Measurements from ENCODE around the gene HDAC10. TPM values are rescaled to one million over a fixed set of nuclear protein-coding genes. Genes with fewer than 3 reads are reported as not detected.
A peak's percentile ranks its signal among the peaks of the same experiment; 100 is the strongest.

HDAC10 gene
- total RNA-seq, 6 donors from 2014 or later = 33.0 to 202 (median 53.1) TPM

DNA sequence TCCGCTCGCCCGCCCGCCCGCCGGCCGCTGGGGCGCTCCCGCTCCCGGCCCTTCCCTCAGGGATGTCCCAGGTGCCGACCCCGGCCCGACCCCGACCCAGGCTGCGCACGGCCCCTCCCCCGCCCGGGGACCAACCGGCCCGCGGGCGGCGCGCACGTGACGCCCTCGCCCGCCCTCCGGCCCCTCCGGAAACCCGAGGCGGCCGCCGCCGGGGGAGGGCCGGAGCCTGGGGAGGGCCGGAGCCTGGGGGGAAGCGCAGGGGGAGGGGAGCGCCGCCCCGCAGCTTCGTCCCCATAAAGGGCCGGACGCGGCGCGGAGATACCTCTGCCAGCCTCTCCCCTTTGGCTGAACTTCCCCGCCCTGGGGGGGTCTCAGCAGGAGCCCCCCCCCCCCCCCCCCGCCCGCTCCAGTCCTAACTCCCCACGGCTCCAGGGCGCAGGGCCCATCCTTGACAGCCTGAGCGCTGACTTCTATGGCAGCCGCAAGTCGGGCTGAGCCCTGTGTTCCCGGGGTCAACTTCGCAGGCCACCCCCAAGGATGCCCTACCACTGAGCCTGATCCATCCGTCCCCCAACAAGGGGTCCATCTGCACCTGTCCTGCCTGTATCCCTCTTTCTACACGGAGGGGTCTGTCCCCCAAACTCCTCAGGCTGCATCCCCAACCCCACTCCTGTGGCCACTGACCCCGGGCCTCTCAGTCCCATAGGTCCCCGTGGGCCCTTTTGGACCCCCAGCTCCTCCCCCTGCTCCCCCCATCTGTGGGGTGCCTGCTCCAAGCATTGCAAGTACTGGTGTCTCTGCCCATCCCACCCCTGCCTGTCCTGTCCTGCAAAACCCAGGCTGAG, 10.8 kb upstream of the HDAC10 start, which contains the start of gene MAPK12:
Gene MAPK12 (minus strand): TSS at position 69 of the 845 bp plus-strand sequence. CDS start 174 bp downstream, outside the sequence.
- Histone ChIP-seq H3K9me3 (no peaks in the 10 kb centered on the region), H3K27ac (peak within 1 kb of the TSS in 3 of 4 donors; percentile 15 to 70 (median 42)), H3K36me3 (peaks cover 0 to 3% (median 0%) of the 10 kb centered on the region in 4 donors), H3K4me1 (peaks cover 16 to 35% (median 18%) of the 10 kb centered on the region in 4 donors), H3K27me3 (peaks cover 0 to 13% (median 2%) of the 10 kb centered on the region in 4 donors), H3K4me3 (peak within 1 kb of the TSS; percentile 56 to 67 (median 62))
- ATAC-seq (ENCODE audit: low FRiP score in 2 of 2) = no peak
- DNase-seq = peak in 1 of 2 donors; percentile 89
- TF ChIP-seq, protein P1, sequence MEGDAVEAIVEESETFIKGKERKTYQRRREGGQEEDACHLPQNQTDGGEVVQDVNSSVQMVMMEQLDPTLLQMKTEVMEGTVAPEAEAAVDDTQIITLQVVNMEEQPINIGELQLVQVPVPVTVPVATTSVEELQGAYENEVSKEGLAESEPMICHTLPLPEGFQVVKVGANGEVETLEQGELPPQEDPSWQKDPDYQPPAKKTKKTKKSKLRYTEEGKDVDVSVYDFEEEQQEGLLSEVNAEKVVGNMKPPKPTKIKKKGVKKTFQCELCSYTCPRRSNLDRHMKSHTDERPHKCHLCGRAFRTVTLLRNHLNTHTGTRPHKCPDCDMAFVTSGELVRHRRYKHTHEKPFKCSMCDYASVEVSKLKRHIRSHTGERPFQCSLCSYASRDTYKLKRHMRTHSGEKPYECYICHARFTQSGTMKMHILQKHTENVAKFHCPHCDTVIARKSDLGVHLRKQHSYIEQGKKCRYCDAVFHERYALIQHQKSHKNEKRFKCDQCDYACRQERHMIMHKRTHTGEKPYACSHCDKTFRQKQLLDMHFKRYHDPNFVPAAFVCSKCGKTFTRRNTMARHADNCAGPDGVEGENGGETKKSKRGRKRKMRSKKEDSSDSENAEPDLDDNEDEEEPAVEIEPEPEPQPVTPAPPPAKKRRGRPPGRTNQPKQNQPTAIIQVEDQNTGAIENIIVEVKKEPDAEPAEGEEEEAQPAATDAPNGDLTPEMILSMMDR (IDR thresholded peaks at IDR 0.05) = no peak
- TF ChIP-seq EP300 (IDR thresholded peaks at IDR 0.05) (no peak), POLR2A (IDR thresholded peaks at IDR 0.05) (no peak), POLR2AphosphoS5 (IDR thresholded peaks at IDR 0.05) (no peak)
- WGBS, 2 donors = 13% methylated on average over 14 of the region's 61 CpGs; no CpG with 5 or more reads in 1 of the 2 donors

DNA sequence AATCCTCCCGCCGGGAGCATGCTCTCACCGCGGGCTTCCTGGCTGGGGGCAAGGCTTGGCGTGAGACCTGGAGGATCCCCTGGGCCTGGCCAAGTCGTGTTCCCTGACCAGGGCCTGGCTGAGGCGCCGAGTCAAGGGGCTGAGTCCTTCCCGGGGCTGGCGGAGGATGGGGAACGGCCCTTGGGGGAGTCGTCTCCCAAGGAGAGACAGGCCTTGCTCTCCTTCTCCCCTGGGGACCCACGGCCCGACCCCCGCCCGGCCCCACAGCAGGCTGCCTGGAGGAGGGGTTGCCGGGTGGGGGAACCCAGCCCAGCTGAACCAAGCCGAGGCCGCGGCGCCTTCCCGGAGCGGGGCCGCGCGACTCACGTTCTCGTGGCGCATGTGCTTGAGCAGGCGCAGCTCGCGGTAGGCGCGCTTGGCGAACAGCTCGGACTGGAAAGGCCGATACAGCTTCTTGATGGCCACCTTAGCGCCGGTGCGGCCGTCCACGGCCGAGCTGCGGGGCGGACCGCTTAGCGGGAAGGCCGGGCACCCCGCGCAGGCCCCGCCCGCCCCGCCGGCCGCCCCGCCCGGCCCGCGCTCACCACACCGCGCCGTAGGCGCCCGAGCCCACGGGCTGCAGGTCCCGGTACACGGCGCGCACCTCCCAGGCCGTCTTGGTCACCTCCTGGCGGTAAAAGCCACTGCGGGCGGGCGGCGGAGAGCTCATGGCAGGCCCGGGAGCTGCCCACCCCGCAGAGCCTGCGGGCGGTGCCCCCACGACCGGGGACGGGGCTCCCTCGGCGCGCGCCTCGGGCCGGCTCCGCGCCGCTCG, 9.9 kb upstream of the HDAC10 start:
- 0% methylated on average over 10 of the region's 92 CpGs; no CpG with 5 or more reads in 1 of the 2 donors for WGBS, 2 donors
- TF ChIP-seq EP300 (IDR thresholded peaks at IDR 0.05) (no peak), POLR2AphosphoS5 (IDR thresholded peaks at IDR 0.05) (no peak), POLR2A (IDR thresholded peaks at IDR 0.05) (no peak)
- TF ChIP-seq, protein P1 (IDR thresholded peaks at IDR 0.05) = no peak
- Histone ChIP-seq H3K4me1 (peaks cover 16 to 35% (median 18%) of the 10 kb centered on the region in 4 donors), H3K27ac (peak overlapping the region in 3 of 4 donors; percentile 15 to 70 (median 42)), H3K4me3 (peak overlapping the region; percentile 56 to 67 (median 62)), H3K27me3 (peaks cover 0 to 13% (median 2%) of the 10 kb centered on the region in 4 donors), H3K36me3 (peaks cover 0 to 3% (median 0%) of the 10 kb centered on the region in 4 donors), H3K9me3 (no peaks in the 10 kb centered on the region)
- peak in 1 of 2 donors; percentile 7 for ATAC-seq (ENCODE audit: low FRiP score in 2 of 2)
- peak in 1 of 2 donors; percentile 91 for DNase-seq

DNA sequence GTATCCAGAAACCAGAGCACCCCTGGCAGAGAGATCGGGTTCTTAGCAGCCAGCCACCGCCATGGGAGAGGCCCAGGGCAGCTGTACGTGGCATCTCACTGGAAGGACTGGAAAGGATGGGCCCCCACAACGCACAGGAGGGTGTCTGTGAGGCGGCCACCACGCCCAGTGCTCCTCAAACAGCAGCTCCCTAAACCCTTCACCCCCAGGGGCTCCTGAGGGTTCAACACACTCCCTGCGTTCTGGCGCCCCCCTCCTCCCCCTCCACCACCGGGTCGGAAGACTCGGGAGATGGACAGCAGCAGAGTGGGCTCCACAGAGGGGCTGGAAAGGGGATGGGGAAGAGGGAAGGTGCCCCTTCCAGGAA, 9.4 kb upstream of the HDAC10 start:
- H3K4me1 ChIP-seq = peaks cover 16 to 35% (median 18%) of the 10 kb centered on the region in 4 donors
- H3K9me3 ChIP-seq = no peaks in the 10 kb centered on the region
- TF ChIP-seq EP300 (IDR thresholded peaks at IDR 0.05) (no peak), POLR2AphosphoS5 (IDR thresholded peaks at IDR 0.05) (no peak)
- peaks cover 0 to 13% (median 2%) of the 10 kb centered on the region in 4 donors for H3K27me3 ChIP-seq
- H3K27ac ChIP-seq = peak overlapping the region in 3 of 4 donors; percentile 15 to 70 (median 42)
- ATAC-seq (ENCODE audit: low FRiP score in 2 of 2) (no peak), DNase-seq (no peak)
- 34 to 41% methylated on average over 9 to 10 of the region's 11 CpGs for WGBS, 2 donors
- H3K4me3 ChIP-seq = peak overlapping the region; percentile 56 to 67 (median 62)
- peaks cover 0 to 3% (median 0%) of the 10 kb centered on the region in 4 donors for H3K36me3 ChIP-seq

DNA sequence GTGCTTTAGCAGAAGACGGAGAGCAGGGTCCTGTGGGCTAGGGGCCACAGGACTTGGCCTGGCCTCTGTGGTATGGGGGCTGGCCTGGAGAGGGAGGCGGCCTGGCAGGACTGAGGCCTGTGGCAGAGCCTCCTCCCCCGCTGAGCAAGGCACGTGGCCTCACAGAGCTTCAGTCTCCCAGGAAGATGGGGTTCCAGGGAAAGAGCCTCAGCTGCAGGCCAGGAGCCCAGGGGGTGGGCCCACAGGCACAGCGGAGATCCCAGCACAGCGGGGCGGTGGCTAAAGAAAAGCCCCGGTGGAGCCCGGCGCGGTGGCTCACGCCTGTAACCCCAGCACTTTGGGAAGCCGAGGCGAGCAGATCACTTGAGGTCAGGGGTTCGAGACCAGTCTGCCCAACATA, 8.2 kb upstream of the HDAC10 start:
- ATAC-seq (ENCODE audit: low FRiP score in 2 of 2) (no peak), DNase-seq (no peak)
- peaks cover 0 to 13% (median 2%) of the 10 kb centered on the region in 4 donors for H3K27me3 ChIP-seq
- peaks cover 16 to 35% (median 18%) of the 10 kb centered on the region in 4 donors for H3K4me1 ChIP-seq
- H3K9me3 ChIP-seq = no peaks in the 10 kb centered on the region
- H3K36me3 ChIP-seq = peaks cover 0 to 3% (median 0%) of the 10 kb centered on the region in 4 donors
- H3K27ac ChIP-seq = no peak overlapping the region
- 85 to 94% methylated on average over 12 to 15 of the region's 15 CpGs for WGBS, 2 donors
- TF ChIP-seq, protein P1 (IDR thresholded peaks at IDR 0.05) = no peak
- TF ChIP-seq EP300 (IDR thresholded peaks at IDR 0.05) (no peak), POLR2AphosphoS5 (IDR thresholded peaks at IDR 0.05) (no peak), POLR2A (IDR thresholded peaks at IDR 0.05) (no peak)
- no peak overlapping the region for H3K4me3 ChIP-seq
